BJ (cell line): ENCODE data around the gene RTKN. TPM values are rescaled to one million over a fixed set of nuclear protein-coding genes. Genes with fewer than 3 reads are reported as not detected.

Source experiments
- CTCF ChIA-PET: fragments of 350-600 bp; formaldehyde crosslinking; extraction: SDS; loops from one replicate; lab custom pipeline; 2021; ENCODE audit warnings: antibody characterized with exemption, inconsistent platforms; lab: Yijun Ruan, JAX
- POLR2A ChIA-PET: fragments of 300-600 bp; sonication (Branson Sonifier 250); formaldehyde crosslinking; extraction: SDS; loops from one replicate; lab custom pipeline; 2021; ENCODE audit warnings: antibody characterized with exemption; lab: Charles Lee
- DNase-seq: peaks from one replicate; pipeline ENCODE4 v3.0.0-alpha.2; 2011; ENCODE audit warnings: low read depth
- H3K27me3 ChIP-seq: 2 replicates; pipeline ENCODE4 v1.6.0; 2011; ENCODE audit warnings: low read length; ENCODE audit not compliant: control insufficient read depth, insufficient read depth
- H3K36me3 ChIP-seq: 2 replicates; pipeline ENCODE4 v1.5.1; 2011; ENCODE audit warnings: low read length; ENCODE audit not compliant: control insufficient read depth, insufficient read depth
- H3K4me3 ChIP-seq: 2 replicates; pipeline ENCODE4 v1.5.1; 2011; ENCODE audit warnings: low read depth, mild to moderate bottlenecking, control low read depth, low read length
- polyA plus RNA-seq: library from polyadenylated mRNA; depleted of rRNA; stranded (reverse); fragments of >200 nt; gene quantifications from 2 replicates; pipeline ENCODE4 v1.2.3, GENCODE V29; 2011
- TF ChIP-seq, protein P1 (sequence below): IDR thresholded peaks from 2 replicates; pipeline ENCODE4 v1.5.1; 2011; ENCODE audit warnings: low read depth, mild to moderate bottlenecking, control low read depth, inconsistent platforms, low read length, moderate library complexity; ENCODE audit not compliant: insufficient read depth

The RTKN gene
- polyA plus RNA-seq, 1 experiment, result 12.4 TPM

DNA sequence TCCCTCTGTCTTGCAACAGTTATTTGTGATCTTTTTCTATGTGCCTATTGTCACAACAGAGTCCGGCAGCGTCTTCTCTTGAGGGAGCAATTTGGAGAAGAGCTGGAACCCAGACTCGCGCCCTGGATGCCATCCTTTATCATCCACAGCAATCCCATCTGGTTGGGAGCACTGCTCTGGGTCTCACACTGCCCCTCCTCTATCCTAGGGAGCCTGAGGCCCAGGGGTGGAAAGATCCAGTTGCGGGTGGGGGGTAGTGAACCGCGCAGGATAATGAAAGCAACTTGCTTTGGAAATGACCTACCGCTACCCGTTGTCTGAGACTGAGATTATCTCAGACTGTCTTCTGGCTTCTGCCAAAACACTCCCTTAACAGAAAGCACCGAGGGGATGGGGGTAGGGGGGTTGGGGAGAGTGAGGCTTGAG is 17.2 kb upstream of the RTKN start:
- CTCF ChIA-PET, result interaction anchor here (1.3 to 2.3 kb wide), 2 partner anchors 8 to 124 kb away, joined by 4 to 11 read pairs; no protein-coding TSS in a partner anchor
- no peak for DNase-seq
- Histone ChIP-seq H3K4me3 (peak overlapping the region; percentile 86), H3K36me3 (peaks cover 15% of the 10 kb centered on the region), H3K27me3 (no peaks in the 10 kb centered on the region)
- TF ChIP-seq, protein P1, sequence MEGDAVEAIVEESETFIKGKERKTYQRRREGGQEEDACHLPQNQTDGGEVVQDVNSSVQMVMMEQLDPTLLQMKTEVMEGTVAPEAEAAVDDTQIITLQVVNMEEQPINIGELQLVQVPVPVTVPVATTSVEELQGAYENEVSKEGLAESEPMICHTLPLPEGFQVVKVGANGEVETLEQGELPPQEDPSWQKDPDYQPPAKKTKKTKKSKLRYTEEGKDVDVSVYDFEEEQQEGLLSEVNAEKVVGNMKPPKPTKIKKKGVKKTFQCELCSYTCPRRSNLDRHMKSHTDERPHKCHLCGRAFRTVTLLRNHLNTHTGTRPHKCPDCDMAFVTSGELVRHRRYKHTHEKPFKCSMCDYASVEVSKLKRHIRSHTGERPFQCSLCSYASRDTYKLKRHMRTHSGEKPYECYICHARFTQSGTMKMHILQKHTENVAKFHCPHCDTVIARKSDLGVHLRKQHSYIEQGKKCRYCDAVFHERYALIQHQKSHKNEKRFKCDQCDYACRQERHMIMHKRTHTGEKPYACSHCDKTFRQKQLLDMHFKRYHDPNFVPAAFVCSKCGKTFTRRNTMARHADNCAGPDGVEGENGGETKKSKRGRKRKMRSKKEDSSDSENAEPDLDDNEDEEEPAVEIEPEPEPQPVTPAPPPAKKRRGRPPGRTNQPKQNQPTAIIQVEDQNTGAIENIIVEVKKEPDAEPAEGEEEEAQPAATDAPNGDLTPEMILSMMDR, result no peak
- POLR2A ChIA-PET, result interaction anchor here (0.6 kb wide), 1 partner anchor 19 kb away, joined by 5 read pairs; no protein-coding TSS in a partner anchor

DNA sequence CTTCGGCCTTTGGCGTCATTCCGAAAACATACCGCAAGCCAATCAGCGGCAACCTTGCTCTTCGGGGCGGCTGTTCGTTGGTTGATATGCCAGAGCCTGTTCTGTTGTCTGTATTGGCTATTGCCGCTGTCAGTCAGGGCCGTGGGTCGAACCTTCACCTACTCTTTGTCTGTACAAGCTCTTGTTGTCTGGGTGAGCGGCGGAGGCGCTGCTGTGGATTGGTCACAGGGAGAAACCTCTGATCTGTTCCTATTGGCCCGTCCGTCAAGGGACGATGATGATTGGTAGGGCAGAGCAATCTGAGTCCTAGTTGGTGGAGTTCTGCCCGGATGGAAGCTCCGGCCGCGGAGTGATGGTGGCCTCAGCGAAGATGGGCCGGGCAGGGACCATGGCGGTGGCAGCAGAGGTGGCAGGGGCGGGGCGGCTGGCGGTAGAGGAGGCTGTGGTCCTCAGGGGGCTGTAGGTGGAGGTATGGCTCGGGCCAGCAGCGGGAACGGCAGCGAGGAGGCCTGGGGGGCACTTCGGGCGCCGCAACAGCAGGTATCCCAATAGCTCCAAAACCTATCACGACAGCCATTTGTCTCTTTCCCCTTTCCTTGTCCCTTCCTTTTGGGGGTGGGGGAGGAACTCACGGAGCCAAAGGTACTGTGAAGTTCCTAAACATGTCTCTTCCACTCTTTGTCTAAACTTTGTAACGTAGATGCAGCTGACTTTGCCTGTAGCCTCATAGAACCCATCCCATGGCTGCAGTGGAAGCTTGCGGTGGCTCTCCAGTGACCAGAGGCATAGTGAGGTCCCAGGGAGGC is 16.6 kb upstream of the RTKN start, which contains the start of gene WBP1:
WBP1 (plus strand) TSS at position 307 of the 806 bp plus-strand sequence; CDS start at position 472, 165 bp downstream.
- ChIA-PET CTCF (interaction anchor here (1.3 to 2.3 kb wide), 2 partner anchors 9 to 123 kb away, joined by 4 to 11 read pairs; no protein-coding TSS in a partner anchor), POLR2A (interaction anchor here (0.6 kb wide), 1 partner anchor 20 kb away, joined by 5 read pairs; no protein-coding TSS in a partner anchor)
- TF ChIP-seq, protein P1, result no peak
- DNase-seq, result peak; percentile 100
- peaks cover 15% of the 10 kb centered on the region for H3K36me3 ChIP-seq
- H3K4me3 ChIP-seq, result peak within 1 kb of the TSS; percentile 86
- H3K27me3 ChIP-seq, result no peaks in the 10 kb centered on the region

DNA sequence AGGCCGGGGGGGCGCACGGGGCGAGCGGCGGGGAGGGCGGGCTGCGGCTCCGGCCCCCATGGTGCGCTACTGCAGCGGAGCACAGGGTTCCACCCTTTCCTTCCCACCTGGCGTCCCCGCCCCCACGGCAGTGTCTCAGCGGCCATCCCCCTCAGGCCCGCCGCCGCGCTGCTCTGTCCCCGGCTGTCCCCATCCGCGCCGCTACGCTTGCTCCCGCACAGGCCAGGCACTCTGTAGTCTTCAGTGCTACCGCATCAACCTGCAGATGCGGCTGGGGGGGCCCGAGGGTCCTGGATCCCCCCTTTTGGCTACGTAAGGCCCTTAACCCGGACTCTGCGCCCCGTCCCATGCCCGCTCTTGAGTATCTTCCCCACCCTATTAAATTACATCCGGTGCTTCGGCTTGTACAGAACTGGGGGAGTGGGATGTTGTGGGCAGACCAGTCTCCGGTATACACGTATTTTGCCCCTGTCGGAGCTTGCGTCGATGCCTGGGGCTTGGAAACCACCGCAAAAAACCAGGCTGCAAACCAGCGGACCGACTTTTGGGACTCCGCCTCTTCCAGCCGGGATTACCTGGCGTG is 15.9 kb upstream of the RTKN start:
- no peaks in the 10 kb centered on the region for H3K27me3 ChIP-seq
- TF ChIP-seq, protein P1, result no peak
- POLR2A ChIA-PET, result no interaction called here
- peak overlapping the region; percentile 56 for H3K4me3 ChIP-seq
- peaks cover 14% of the 10 kb centered on the region for H3K36me3 ChIP-seq
- CTCF ChIA-PET, result interaction anchor here (1.2 to 2.3 kb wide), 3 partner anchors 10 to 122 kb away, joined by 4 to 11 read pairs (median 4); partner anchors contain the start of genes CCDC142 and TTC31
- no peak for DNase-seq

DNA sequence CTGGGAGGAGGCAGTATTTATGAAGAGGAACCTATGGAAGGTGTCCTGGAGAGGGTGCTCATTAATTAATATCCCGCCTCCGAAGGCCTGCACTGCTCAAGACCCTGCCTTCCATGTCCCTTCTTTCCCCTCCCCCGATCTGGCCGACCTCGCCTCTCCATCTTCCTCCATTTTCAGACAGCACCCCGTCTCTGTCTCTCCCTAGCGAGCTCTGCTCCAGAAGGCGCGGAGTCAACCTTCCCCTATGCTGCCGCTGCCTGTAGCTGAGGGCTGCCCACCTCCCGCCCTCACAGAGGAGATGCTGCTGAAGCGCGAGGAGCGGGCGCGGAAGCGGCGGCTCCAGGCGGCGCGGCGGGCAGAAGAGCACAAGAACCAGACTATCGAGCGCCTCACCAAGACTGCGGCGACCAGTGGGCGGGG is 15.4 kb upstream of the RTKN start:
- ChIA-PET CTCF (interaction anchor here (0.9 to 2.3 kb wide), 3 partner anchors 26 to 122 kb away, joined by 3 to 11 read pairs (median 4); partner anchors contain the start of genes CCDC142 and TTC31), POLR2A (no interaction called here)
- H3K4me3 ChIP-seq, result peak overlapping the region; percentile 56
- DNase-seq, result no peak
- TF ChIP-seq, protein P1, result no peak
- peaks cover 11% of the 10 kb centered on the region for H3K36me3 ChIP-seq
- no peaks in the 10 kb centered on the region for H3K27me3 ChIP-seq
